Neural cell (in vitro differentiated cells): ENCODE data around the gene CD6. TPM values are rescaled to one million over a fixed set of nuclear protein-coding genes. Genes with fewer than 3 reads are reported as not detected.

ENCODE experiments used
- H2AFZ ChIP-seq: fragments of 200-600, 300-800 bp; sonication (generic), shearing (Covaris generic); 2 replicates; pipeline ENCODE4 v1.6.0; 2014; ENCODE audit warnings: low read depth, mild to moderate bottlenecking, antibody characterized with exemption, low read length, moderate library complexity
- H3F3A ChIP-seq: fragments of 200-600 bp; shearing (Covaris generic); 2 replicates; pipeline ENCODE4 v1.6.1; 2016; ENCODE audit warnings: mild to moderate bottlenecking, moderate library complexity, mixed read lengths, antibody characterized with exemption, low read length; ENCODE audit not compliant: insufficient read depth, poor library complexity, severe bottlenecking
- H3K27ac ChIP-seq: fragments of 200-600, 300-800 bp; sonication (generic), shearing (Covaris generic); 2 replicates; pipeline ENCODE4 v1.5.1; 2014; ENCODE audit warnings: mild to moderate bottlenecking, low read length, moderate library complexity
- H3K27me3 ChIP-seq: fragments of 300-800, 200-600 bp; sonication (generic), shearing (Covaris generic); 2 replicates; pipeline ENCODE4 v1.6.0; 2014; ENCODE audit warnings: mild to moderate bottlenecking, low read depth, low read length, moderate library complexity; ENCODE audit not compliant: insufficient read depth
- H3K36me3 ChIP-seq: fragments of 300-800, 200-600 bp; sonication (generic), shearing (Covaris generic); 2 replicates; pipeline ENCODE4 v1.5.1; 2014; ENCODE audit warnings: mild to moderate bottlenecking, antibody characterized with exemption, low read length, moderate library complexity; ENCODE audit not compliant: insufficient read depth
- H3K4me2 ChIP-seq: fragments of 300-800, 200-600 bp; sonication (generic), shearing (Covaris generic); 2 replicates; pipeline ENCODE4 v1.6.0; 2014; ENCODE audit warnings: mild to moderate bottlenecking, low read length
- H3K4me3 ChIP-seq: fragments of 300-800, 200-600 bp; sonication (generic), shearing (Covaris generic); 2 replicates; pipeline ENCODE4 v1.5.1; 2014; ENCODE audit warnings: mild to moderate bottlenecking, low read length, moderate library complexity
- H3K79me2 ChIP-seq: fragments of 200-600 bp; shearing (Covaris generic); replicated peaks from 2 replicates; pipeline ENCODE4 v1.6.0; 2014; ENCODE audit warnings: mild to moderate bottlenecking, low read length, moderate library complexity; ENCODE audit not compliant: insufficient read depth
- H3K9ac ChIP-seq: fragments of 300-800, 200-600 bp; sonication (generic), shearing (Covaris generic); 2 replicates; pipeline ENCODE4 v1.6.1; 2016; ENCODE audit warnings: mild to moderate bottlenecking, low read length, mixed read lengths
- H3K9me2 ChIP-seq: fragments of 200-600 bp; shearing (Covaris generic); 2 replicates; pipeline ENCODE4 v1.6.1; 2016; ENCODE audit warnings: mild to moderate bottlenecking, low read length, mixed read lengths; ENCODE audit not compliant: insufficient read depth
- H3K9me3 ChIP-seq: fragments of 200-600, 300-800 bp; sonication (generic), shearing (Covaris generic); 2 replicates; pipeline ENCODE4 v1.6.1; 2016; ENCODE audit warnings: mild to moderate bottlenecking, mixed run types, low read length, moderate library complexity, mixed read lengths
- H4K20me1 ChIP-seq: fragments of 200-600 bp; shearing (Covaris generic); 2 replicates; pipeline ENCODE4 v1.6.1; 2016; ENCODE audit warnings: mild to moderate bottlenecking, mixed run types; ENCODE audit not compliant: insufficient read depth
- CTCF ChIP-seq: fragments of 450-650 bp; IDR thresholded peaks from 2 replicates; pipeline ENCODE4 v1.5.1; 2014; ENCODE audit warnings: antibody characterized with exemption, mild to moderate bottlenecking, moderate library complexity; ENCODE audit not compliant: poor library complexity, severe bottlenecking
- EP300 ChIP-seq: fragments of 450-650 bp; conservative IDR thresholded peaks from 2 replicates; pipeline ENCODE4 v1.6.1; 2014; ENCODE audit warnings: antibody characterized with exemption, mild to moderate bottlenecking, moderate library complexity; ENCODE audit not compliant: poor library complexity, severe bottlenecking
- EZH2 ChIP-seq: fragments of 200-600, 300-800 bp; shearing (Covaris generic), sonication (generic); IDR thresholded peaks from 2 replicates; pipeline ENCODE4 v1.6.1; 2014; ENCODE audit warnings: antibody characterized with exemption, low read length, borderline replicate concordance, mild to moderate bottlenecking; ENCODE audit not compliant: insufficient read depth, poor library complexity, severe bottlenecking
- MXI1 ChIP-seq: fragments of 450-650 bp; conservative IDR thresholded peaks from 2 replicates; pipeline ENCODE4 v1.6.1; 2014; ENCODE audit warnings: antibody characterized with exemption, mild to moderate bottlenecking; ENCODE audit not compliant: poor library complexity, severe bottlenecking
- RAD21 ChIP-seq: fragments of 450-650 bp; conservative IDR thresholded peaks from 2 replicates; pipeline ENCODE4 v1.6.1; 2014; ENCODE audit warnings: antibody characterized with exemption, mild to moderate bottlenecking, moderate library complexity
- SMC3 ChIP-seq: fragments of 450-650 bp; conservative IDR thresholded peaks from 2 replicates; pipeline ENCODE4 v1.6.1; 2014; ENCODE audit warnings: antibody characterized with exemption, mild to moderate bottlenecking, moderate library complexity; ENCODE audit not compliant: poor library complexity
- polyA plus RNA-seq: library from polyadenylated mRNA; depleted of rRNA; stranded (reverse); fragments of >200 nt; gene quantifications from 2 replicates; pipeline ENCODE4 v1.2.3, GENCODE V29; 2014

CD6 gene
- polyA plus RNA-seq, 1 donor from 2014 or later, result not detected

DNA sequence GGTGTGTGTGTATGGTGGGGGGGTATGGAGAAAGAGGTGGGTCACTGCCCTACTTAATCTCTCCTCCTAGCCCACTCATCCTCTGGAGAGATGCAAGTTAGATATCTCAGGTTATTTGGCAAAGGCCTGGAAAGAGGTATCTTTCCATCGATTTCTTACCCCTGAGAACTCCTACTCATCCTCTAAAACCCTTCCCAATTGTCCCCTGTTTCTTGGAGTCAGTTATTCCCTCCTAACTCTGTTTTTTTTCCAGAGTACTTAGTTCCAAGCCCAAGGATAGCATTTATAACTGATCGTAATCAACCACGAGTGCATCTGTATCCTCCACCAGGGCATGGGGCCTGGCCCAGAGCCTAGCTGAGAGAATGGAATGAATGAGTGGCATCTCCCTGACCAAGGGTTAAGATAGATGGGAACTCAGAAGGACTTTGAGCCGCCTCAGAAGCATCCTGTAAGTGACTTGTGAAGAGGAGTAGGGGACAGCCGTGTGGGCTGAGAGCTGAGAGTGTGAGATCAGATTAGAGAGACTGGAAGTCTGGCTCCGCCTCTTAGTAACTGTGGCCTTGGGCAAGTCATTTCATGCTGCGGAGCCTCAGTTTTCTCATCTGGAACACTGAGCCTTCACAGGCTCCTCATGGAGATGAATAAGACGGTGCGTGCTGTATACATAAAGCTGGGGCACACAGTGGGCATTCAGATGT is 16.2 kb downstream of the CD6 start:
- Histone ChIP-seq H3K79me2 (no peaks in the 10 kb centered on the region), H3K9me2 (no peaks in the 10 kb centered on the region), H3K4me3 (no peak overlapping the region), H2AFZ (no peak overlapping the region), H3K9ac (no peak overlapping the region), H3K36me3 (no peaks in the 10 kb centered on the region), H3K27me3 (no peaks in the 10 kb centered on the region), H3F3A (no peaks in the 10 kb centered on the region), H3K4me2 (no peak overlapping the region), H3K27ac (no peak overlapping the region), H3K9me3 (no peaks in the 10 kb centered on the region), H4K20me1 (no peaks in the 10 kb centered on the region)
- no peak for TF ChIP-seq SMC3
- TF ChIP-seq MXI1, result no peak
- no peak for TF ChIP-seq CTCF

DNA sequence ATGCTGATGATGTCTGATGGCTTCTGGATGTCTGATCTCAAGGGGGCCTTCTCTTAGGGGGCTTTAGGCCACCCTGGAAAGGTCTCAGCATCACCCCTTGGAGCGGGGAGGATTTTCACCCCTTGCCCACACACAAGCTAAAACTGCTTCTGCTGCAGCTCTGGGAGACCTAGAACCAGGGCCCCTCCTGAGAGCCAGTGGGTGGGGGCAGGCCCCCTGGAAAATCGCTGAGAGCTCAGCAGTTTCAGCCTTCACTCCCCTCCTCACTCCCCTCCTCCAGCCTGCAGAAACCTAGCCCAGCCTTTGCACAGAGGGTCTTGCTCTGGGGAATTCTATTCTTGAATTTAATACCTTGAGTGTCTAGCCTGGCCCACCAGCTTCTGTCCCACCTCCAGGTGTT is 17.2 kb downstream of the CD6 start:
- Histone ChIP-seq H3K4me3 (no peak overlapping the region), H3K9me3 (no peaks in the 10 kb centered on the region), H3K4me2 (no peak overlapping the region), H3K9ac (no peak overlapping the region), H3F3A (no peaks in the 10 kb centered on the region), H4K20me1 (no peaks in the 10 kb centered on the region), H3K27me3 (no peaks in the 10 kb centered on the region), H3K79me2 (no peaks in the 10 kb centered on the region), H2AFZ (no peak overlapping the region), H3K36me3 (no peaks in the 10 kb centered on the region), H3K27ac (no peak overlapping the region), H3K9me2 (no peaks in the 10 kb centered on the region)
- TF ChIP-seq EZH2 (no peak), EP300 (no peak)

GRCh38 chr11:60989093-60989650 is 17.7 kb downstream of the CD6 start:
- TF ChIP-seq EP300, result no peak
- TF ChIP-seq RAD21, result no peak
- TF ChIP-seq SMC3, result no peak
- Histone ChIP-seq H3F3A (no peaks in the 10 kb centered on the region), H3K9me3 (no peaks in the 10 kb centered on the region), H3K79me2 (no peaks in the 10 kb centered on the region), H3K4me3 (no peak overlapping the region), H3K27me3 (no peaks in the 10 kb centered on the region), H3K27ac (no peak overlapping the region), H3K4me2 (no peak overlapping the region), H3K36me3 (no peaks in the 10 kb centered on the region), H4K20me1 (no peaks in the 10 kb centered on the region), H2AFZ (no peak overlapping the region), H3K9me2 (no peaks in the 10 kb centered on the region), H3K9ac (no peak overlapping the region)
